Cardiac muscle cell (in vitro differentiated cells and primary cell): ENCODE data around the gene DSCAML1. TPM values are rescaled to one million over a fixed set of nuclear protein-coding genes. Genes with fewer than 3 reads are reported as not detected.

Experiments
- DNase-seq, 2 donors: peaks; one replicate each; pipeline versions ENCODE4 v3.0.0 to v3.0.0-alpha.2; 2010 to 2017; ENCODE audit warnings: low read depth in 1 of 2, low spot score in 1 of 2
- H3K27ac ChIP-seq: fragments of 200-600 bp; sonication (generic); 2 replicates; pipeline ENCODE4 v1.5.1; 2016
- H3K27me3 ChIP-seq: fragments of 200-600 bp; sonication (generic); 2 replicates; pipeline ENCODE4 v1.6.0; 2016; ENCODE audit warnings: control low read depth
- H3K36me3 ChIP-seq: fragments of 200-600 bp; sonication (generic); 2 replicates; pipeline ENCODE4 v1.5.1; 2016; ENCODE audit warnings: control low read depth
- H3K4me1 ChIP-seq: fragments of 200-600 bp; sonication (generic); 2 replicates; pipeline ENCODE4 v1.8.1; 2017; ENCODE audit warnings: low read depth, mild to moderate bottlenecking, mixed run types
- H3K4me3 ChIP-seq: fragments of 200-600 bp; sonication (generic); 2 replicates; pipeline ENCODE4 v1.5.1; 2016; ENCODE audit warnings: mild to moderate bottlenecking
- H3K9me3 ChIP-seq: fragments of 200-600 bp; sonication (generic); 2 replicates; pipeline ENCODE4 v1.5.1; 2017; ENCODE audit warnings: low read depth, mild to moderate bottlenecking, control low read depth
- CTCF ChIP-seq: IDR thresholded peaks from 2 replicates; pipeline ENCODE4 v1.5.1; 2012; ENCODE audit warnings: low read depth, mild to moderate bottlenecking, low read length
- polyA plus RNA-seq: library from polyadenylated mRNA; unstranded; fragments of >200 nt; fragmentation: Nextera tagmentation; extraction: Ambion mirVana; gene quantifications from 2 replicates; pipeline ENCODE4 v1.2.1, GENCODE V29; 2016
- total RNA-seq: library from RNA; depleted of rRNA; stranded (reverse); fragments of >200 nt; gene quantifications from 2 replicates; pipeline ENCODE4 v1.2.3, GENCODE V29; 2016

The DSCAML1 gene
- total and polyA plus RNA-seq, 2 experiments from 2014 or later, result 1.8 TPM; not detected in 1

GRCh38 chr11:117517097-117517496 is 279.9 kb downstream of the DSCAML1 start:
- Histone ChIP-seq H3K36me3 (no peaks in the 10 kb centered on the region), H3K27me3 (no peaks in the 10 kb centered on the region), H3K27ac (no peak overlapping the region), H3K4me3 (no peak overlapping the region), H3K9me3 (no peaks in the 10 kb centered on the region), H3K4me1 (peaks cover 2% of the 10 kb centered on the region)
- no peak for DNase-seq
- no peak for TF ChIP-seq CTCF

GRCh38 chr11:117515892-117516787 is 280.9 kb downstream of the DSCAML1 start:
- no peak overlapping the region for H3K4me3 ChIP-seq
- H3K9me3 ChIP-seq, result no peaks in the 10 kb centered on the region
- no peaks in the 10 kb centered on the region for H3K27me3 ChIP-seq
- no peaks in the 10 kb centered on the region for H3K36me3 ChIP-seq
- peaks cover 6% of the 10 kb centered on the region for H3K4me1 ChIP-seq
- no peak for TF ChIP-seq CTCF
- DNase-seq, result no peak
- H3K27ac ChIP-seq, result no peak overlapping the region

GRCh38 chr11:117514256-117514655 is 282.8 kb downstream of the DSCAML1 start:
- no peak for DNase-seq
- H3K4me1 ChIP-seq, result peaks cover 6% of the 10 kb centered on the region
- TF ChIP-seq CTCF, result no peak
- no peak overlapping the region for H3K4me3 ChIP-seq
- H3K36me3 ChIP-seq, result no peaks in the 10 kb centered on the region
- H3K9me3 ChIP-seq, result no peaks in the 10 kb centered on the region
- H3K27ac ChIP-seq, result no peak overlapping the region
- H3K27me3 ChIP-seq, result no peaks in the 10 kb centered on the region

- H3K27ac ChIP-seq, result no peak overlapping the region
- no peak for TF ChIP-seq CTCF
- no peaks in the 10 kb centered on the region for H3K27me3 ChIP-seq
- no peak for DNase-seq
- H3K36me3 ChIP-seq, result no peaks in the 10 kb centered on the region
- no peaks in the 10 kb centered on the region for H3K9me3 ChIP-seq
- H3K4me1 ChIP-seq, result peaks cover 6% of the 10 kb centered on the region
- H3K4me3 ChIP-seq, result no peak overlapping the region
Measured at GRCh38 chr11:117513666-117514065, 283.4 kb downstream of the DSCAML1 start.

- Histone ChIP-seq H3K4me3 (no peak overlapping the region), H3K36me3 (no peaks in the 10 kb centered on the region), H3K27me3 (no peaks in the 10 kb centered on the region), H3K4me1 (peaks cover 6% of the 10 kb centered on the region), H3K9me3 (no peaks in the 10 kb centered on the region), H3K27ac (no peak overlapping the region)
- no peak for DNase-seq
- TF ChIP-seq CTCF, result no peak
Measured at GRCh38 chr11:117511931-117512539, 285.0 kb downstream of the DSCAML1 start.
